Mucosa of descending colon (tissue), 3 donors: Measurements from ENCODE around the gene CRADD. TPM values are rescaled to one million over a fixed set of nuclear protein-coding genes. Genes with fewer than 3 reads are reported as not detected.

Source experiments
- ATAC-seq: fragments of 200-7000 bp; cut with Tn5 transposase; one replicate; pipeline ENCODE4 v1.9.1; 2020; ENCODE audit warnings: mild to moderate bottlenecking, moderate library complexity
- DNase-seq, 3 donors: peaks; one replicate each; pipeline ENCODE4 v3.0.0-alpha.2; 2020
- H3K36me3 ChIP-seq: fragments of 200-600 bp; one replicate; pipeline ENCODE4 v1.8.0; 2021; ENCODE audit warnings: low read depth, mild to moderate bottlenecking
- H3K4me1 ChIP-seq: fragments of 200-600 bp; one replicate; pipeline ENCODE4 v1.8.0; 2021; ENCODE audit warnings: low read depth, mild to moderate bottlenecking
- H3K4me3 ChIP-seq: fragments of 200-600 bp; one replicate; pipeline ENCODE4 v1.8.0; 2021; ENCODE audit warnings: mild to moderate bottlenecking
- H3K9me3 ChIP-seq: fragments of 200-600 bp; one replicate; pipeline ENCODE4 v1.8.0; 2021; ENCODE audit warnings: mild to moderate bottlenecking
- CTCF ChIP-seq: fragments of 200-600 bp; IDR thresholded peaks from one replicate; pipeline ENCODE4 v1.8.0; 2022; ENCODE audit warnings: antibody characterized with exemption, mild to moderate bottlenecking
- intact Hi-C, 2 donors: fragments of 100-400 bp; cut with DNase I in 1 of 2; cut with micrococcal nuclease in 1 of 2; formaldehyde crosslinking; loops; one replicate each; pipeline versions ENCODE4 v1.11.0 to v1.11.1; 2022; cut with DNase I, micrococcal nuclease
- total RNA-seq, 3 donors: library from RNA; stranded (reverse); fragmentation: NEBNext Ultra II Directional in 2 of 3; extraction: Animal tissue kit (Norgen Biotek cat#: 25700) in 2 of 3; gene quantifications; one replicate each; pipeline versions ENCODE4 v1.2.1 to v1.2.4, GENCODE V29; 2021 to 2023
- donor health status: DM: no; HTN: no; CAD: no; lungs with moderate emphysema.
- donor health status: DM: no; HTN: no; CAD: no.
- donor health status: DM: no; HTN: yes; CAD: no.

CRADD gene
- total RNA-seq, 3 donors from 2014 or later: 18.4 to 27.9 (median 22.7) TPM

- H3K9me3 ChIP-seq: peaks cover 25% of the 10 kb centered on the region
- intact Hi-C loops: no loop called here
- no peaks in the 10 kb centered on the region for H3K36me3 ChIP-seq
- no peaks in the 10 kb centered on the region for H3K4me1 ChIP-seq
- no peak for TF ChIP-seq CTCF
- H3K4me3 ChIP-seq: no peak overlapping the region
- DNase-seq (no peak), ATAC-seq (no peak)
Measured at GRCh38 chr12:93873561-93873960, 196.4 kb downstream of the CRADD start.

GRCh38 chr12:93875157-93875556, 198.0 kb downstream of the CRADD start:
- intact Hi-C loops: no loop called here
- ATAC-seq (no peak), DNase-seq (no peak)
- Histone ChIP-seq H3K4me3 (no peak overlapping the region), H3K36me3 (no peaks in the 10 kb centered on the region), H3K9me3 (peaks cover 25% of the 10 kb centered on the region), H3K4me1 (no peaks in the 10 kb centered on the region)
- no peak for TF ChIP-seq CTCF

GRCh38 chr12:93876360-93876759, 199.2 kb downstream of the CRADD start:
- intact Hi-C loops: no loop called here
- H3K36me3 ChIP-seq: no peaks in the 10 kb centered on the region
- H3K4me1 ChIP-seq: no peaks in the 10 kb centered on the region
- ATAC-seq (no peak), DNase-seq (no peak)
- H3K4me3 ChIP-seq: no peak overlapping the region
- TF ChIP-seq CTCF: no peak
- H3K9me3 ChIP-seq: peaks cover 25% of the 10 kb centered on the region

- DNase-seq: no peak
- TF ChIP-seq CTCF: no peak
- no peak overlapping the region for H3K4me3 ChIP-seq
- intact Hi-C loops: no loop called here
- H3K36me3 ChIP-seq: no peaks in the 10 kb centered on the region
- H3K4me1 ChIP-seq: no peaks in the 10 kb centered on the region
- H3K9me3 ChIP-seq: peaks cover 25% of the 10 kb centered on the region
- ATAC-seq: no peak
Measured at GRCh38 chr12:93877446-93877845, 200.3 kb downstream of the CRADD start.

GRCh38 chr12:93879476-93880421, 202.6 kb downstream of the CRADD start:
- Histone ChIP-seq H3K4me1 (no peaks in the 10 kb centered on the region), H3K36me3 (no peaks in the 10 kb centered on the region), H3K9me3 (peaks cover 11% of the 10 kb centered on the region), H3K4me3 (no peak overlapping the region)
- DNase-seq: no peak
- no peak for TF ChIP-seq CTCF
- intact Hi-C loops: no loop called here
- peak; percentile 82 for ATAC-seq
